SH-SY5Y (cell line): ENCODE data around the gene CTAG2.
"Not testable (repeated sequence)": the region's sequence is repeated elsewhere in the genome, so short reads cannot be mapped to it uniquely, and the experiment has no call there.

Experiments used
- GATA2 ChIP-seq: IDR thresholded peaks from 2 replicates; pipeline ENCODE4 v1.6.1; 2011; ENCODE audit warnings: mild to moderate bottlenecking, low read depth, low read length
- GATA3 ChIP-seq: IDR thresholded peaks from 2 replicates; pipeline ENCODE4 v1.6.1; 2011; ENCODE audit warnings: low read depth, mild to moderate bottlenecking, low read length, moderate library complexity

Gene CTAG2

GRCh38 chrX:154653048-154653401, 354 bp downstream of the CTAG2 start:
- TF ChIP-seq GATA2 (no peak), GATA3 (no peak)

GRCh38 chrX:154652311-154653047, 900 bp downstream of the CTAG2 start:
- TF ChIP-seq GATA2 (no peak), GATA3 (no peak)

- TF ChIP-seq GATA3, result no peak
- no peak for TF ChIP-seq GATA2
These were observed 3.2 kb downstream of the CTAG2 start for GRCh38 chrX:154650221-154650510.

GRCh38 chrX:154649503-154650220, 3.7 kb downstream of the CTAG2 start:
- TF ChIP-seq GATA2 (no peak), GATA3 (no peak)

- TF ChIP-seq GATA3, result no peak
- no peak for TF ChIP-seq GATA2
These were observed 4.4 kb downstream of the CTAG2 start for GRCh38 chrX:154648931-154649330.

- TF ChIP-seq GATA2, GATA3: not testable (repeated sequence)
These were observed 34.2 kb downstream of the CTAG2 start, which contains the start of gene CTAG1B for GRCh38 chrX:154619182-154619581. CTAG1B (minus strand) TSS chrX:154619282; CDS start chrX:154619218, 64 bp downstream.

GRCh38 chrX:154607370-154607769, 46.0 kb downstream of the CTAG2 start:
- no peak for TF ChIP-seq GATA3
- TF ChIP-seq GATA2, result no peak

GRCh38 chrX:154605566-154605965, 47.8 kb downstream of the CTAG2 start:
- no peak for TF ChIP-seq GATA2
- no peak for TF ChIP-seq GATA3

- no peak for TF ChIP-seq GATA3
- TF ChIP-seq GATA2, result no peak
These were observed 49.6 kb downstream of the CTAG2 start for GRCh38 chrX:154603438-154604430.

GRCh38 chrX:154602766-154603437, 50.5 kb downstream of the CTAG2 start:
- TF ChIP-seq GATA2 (no peak), GATA3 (no peak)

GRCh38 chrX:154602226-154602625, 51.2 kb downstream of the CTAG2 start:
- TF ChIP-seq GATA2 (no peak), GATA3 (no peak)
